GM18499 (cell line): ENCODE data around the gene NALCN.

Experiments used
- ATAC-seq: cut with Tn5 transposase; IDR thresholded peaks from one replicate; pipeline ENCODE4 v1.9.1; 2021; ENCODE audit warnings: moderate number of reproducible peaks; ENCODE audit not compliant: insufficient read depth, unreplicated experiment

The NALCN gene

DNA sequence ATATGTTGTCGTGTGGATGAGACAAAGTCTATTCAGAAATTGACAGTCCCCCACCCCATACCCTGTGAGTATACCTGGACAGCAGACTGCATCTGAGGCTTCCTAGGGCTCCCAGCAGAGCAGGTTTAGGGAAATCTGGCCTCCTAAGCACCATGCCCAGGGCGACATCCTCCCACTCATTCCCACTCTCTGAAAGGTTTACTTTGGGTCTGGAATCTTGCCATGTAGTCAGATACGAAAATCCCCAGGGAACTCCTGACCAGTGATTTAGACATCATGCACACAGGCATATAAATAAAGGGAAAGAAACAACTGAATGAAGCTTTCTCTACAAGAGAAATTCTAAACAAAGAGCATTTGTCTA, 717 bp upstream of the NALCN start:
- ATAC-seq, result no peak

DNA sequence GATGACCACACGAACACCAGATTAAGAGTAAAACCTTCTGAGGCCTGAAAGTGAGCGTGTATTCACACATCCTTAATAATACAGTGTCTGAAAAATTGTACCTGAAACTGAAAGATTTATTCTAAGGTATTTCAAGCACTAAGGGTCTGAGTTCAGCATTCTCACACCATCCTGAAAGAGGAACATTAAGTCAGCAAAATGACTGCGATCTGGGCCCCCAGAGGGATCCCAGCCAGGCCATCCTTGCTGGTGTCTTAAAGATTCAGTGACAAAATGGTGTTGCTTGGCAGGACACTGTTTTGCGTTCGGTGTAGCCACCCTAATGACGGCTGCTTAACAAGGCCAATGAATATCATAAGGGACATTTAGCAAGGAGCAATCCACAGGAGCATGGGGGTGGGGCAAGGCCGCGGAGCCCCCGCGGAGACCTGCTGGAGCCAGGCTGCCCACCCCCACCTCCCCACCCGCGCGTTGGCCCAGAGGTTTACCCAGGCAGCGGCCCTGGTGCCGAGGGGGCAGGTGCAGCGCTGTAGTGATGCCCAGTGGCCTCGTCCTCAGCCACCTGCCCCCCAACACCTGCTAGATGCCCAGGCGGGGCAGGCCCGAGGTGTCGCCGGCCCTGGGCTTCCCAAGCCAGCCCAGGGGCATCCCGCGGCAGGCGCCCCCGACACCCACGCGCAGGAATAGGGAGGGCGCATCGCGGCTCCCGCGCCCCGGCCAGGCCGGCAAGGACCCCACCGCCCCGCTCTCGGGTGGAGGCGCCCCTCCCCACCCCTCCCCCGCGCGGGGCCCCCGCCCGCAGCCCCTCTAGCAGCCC, 742 bp downstream of the NALCN start:
- ATAC-seq, result no peak

GRCh38 chr13:101412076-101412475, 4.2 kb downstream of the NALCN start:
- no peak for ATAC-seq

DNA sequence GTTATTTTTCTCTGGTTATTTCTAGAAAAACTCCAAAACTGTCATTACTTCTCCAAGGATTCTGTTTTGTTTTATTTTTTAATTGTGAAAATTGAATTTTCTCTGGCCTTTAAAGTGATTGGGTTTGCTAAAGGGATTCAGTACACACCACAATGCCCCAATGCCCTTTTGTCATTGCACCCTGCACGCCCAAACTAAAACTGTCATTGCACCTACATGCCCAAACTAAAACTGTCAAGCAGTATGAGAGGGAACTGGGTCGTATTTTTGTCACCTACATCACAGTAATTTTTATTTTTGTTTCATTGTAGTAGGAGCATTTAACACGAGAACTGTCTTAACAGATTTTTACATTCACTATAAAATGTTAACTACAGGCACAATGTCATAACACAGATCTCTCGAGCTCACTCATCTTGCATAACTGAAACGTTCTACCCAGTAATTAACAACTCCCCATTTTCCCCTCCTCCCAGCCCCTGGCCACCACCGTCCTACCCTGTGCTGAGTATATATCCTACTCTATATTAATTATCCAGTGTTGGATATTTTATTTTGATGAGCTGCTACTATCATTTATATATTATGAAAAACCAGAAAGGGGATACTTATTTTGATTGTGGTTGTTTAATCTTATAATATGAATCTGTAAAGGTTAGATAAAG, 7.2 kb downstream of the NALCN start:
- ATAC-seq, result no peak

DNA sequence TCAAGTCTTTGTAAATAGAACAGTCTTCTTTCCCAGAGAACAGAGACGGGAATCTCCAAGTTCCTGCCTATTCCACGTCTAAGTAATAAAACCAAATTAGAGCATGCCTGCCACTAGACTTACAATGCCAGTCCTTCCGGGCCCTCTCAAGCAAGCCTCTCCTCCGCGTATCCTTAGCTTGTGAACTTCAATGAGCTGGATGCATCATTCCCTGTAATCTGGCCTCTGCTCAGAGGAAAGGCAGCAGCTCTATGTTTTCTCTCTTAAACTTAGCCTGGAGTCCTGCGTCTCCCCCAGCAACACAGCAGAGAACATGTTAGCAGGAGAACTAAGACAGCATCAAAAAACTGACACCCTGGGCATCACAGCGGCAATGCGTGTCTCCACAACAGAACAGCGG, 8.2 kb downstream of the NALCN start:
- ATAC-seq, result no peak

- no peak for ATAC-seq
Measured at GRCh38 chr13:101406791-101407190, 9.5 kb downstream of the NALCN start.

GRCh38 chr13:101401196-101401595, 15.1 kb downstream of the NALCN start:
- ATAC-seq, result no peak

DNA sequence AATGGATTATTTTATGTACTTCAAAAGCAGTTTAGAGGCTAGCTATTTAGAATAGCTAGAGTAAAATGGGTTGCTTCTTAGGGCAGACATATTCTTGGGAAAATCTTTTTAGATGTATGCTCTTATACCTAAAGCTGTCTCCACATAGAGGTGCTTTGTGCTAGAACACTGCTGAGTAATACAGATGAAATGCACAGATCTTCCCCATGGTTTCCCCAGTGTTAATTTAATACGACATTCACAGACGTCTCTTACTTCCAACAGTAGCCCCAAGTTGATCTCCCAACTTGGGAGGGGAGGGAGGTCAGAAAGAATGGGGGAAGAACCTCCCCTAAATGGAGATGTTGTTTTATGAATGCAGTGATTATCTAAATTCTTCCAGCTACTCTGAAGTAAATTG, 16.9 kb downstream of the NALCN start:
- ATAC-seq, result no peak

GRCh38 chr13:101398920-101399319, 17.4 kb downstream of the NALCN start:
- no peak for ATAC-seq

DNA sequence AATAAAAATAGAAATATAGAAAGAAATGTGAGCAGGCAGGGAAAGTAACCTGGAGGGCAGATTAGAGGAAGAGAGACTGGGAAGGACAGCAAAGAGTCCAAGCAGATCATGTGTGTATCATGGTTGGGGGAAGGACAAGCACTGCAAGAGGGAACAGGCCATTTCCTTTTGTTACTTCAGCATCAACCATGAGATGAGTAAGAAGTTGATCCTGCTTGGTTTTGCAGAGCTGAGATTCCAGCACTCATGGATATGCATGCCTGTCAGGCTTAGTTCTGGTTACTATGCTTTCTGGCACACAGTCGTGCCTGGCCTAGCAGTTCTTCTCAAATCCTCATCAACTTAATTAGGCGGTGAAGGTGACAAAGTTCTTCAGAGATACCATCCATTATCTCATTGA, 18.1 kb downstream of the NALCN start:
- no peak for ATAC-seq

DNA sequence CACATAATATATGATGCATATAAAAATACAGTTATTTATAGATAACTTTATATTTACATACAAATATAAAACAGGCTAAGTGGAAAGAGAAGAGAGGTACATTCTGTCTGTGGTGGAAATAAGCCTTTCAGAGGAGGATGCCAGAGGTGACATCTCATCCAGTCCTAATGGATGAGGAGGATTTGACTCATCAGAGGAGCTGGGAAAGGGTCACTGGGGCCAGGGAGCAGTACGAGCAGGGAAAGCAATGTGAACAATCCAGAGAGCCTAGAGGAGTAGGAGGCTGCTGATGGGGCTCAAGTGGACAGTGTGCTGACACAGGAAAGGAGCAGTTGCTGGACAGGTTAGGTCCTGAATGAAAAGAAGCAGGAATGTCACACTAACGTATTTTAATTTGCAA, 18.6 kb downstream of the NALCN start:
- ATAC-seq, result no peak

GRCh38 chr13:101394605-101395004, 21.7 kb downstream of the NALCN start:
- no peak for ATAC-seq

GRCh38 chr13:101393140-101393539, 23.2 kb downstream of the NALCN start:
- no peak for ATAC-seq

DNA sequence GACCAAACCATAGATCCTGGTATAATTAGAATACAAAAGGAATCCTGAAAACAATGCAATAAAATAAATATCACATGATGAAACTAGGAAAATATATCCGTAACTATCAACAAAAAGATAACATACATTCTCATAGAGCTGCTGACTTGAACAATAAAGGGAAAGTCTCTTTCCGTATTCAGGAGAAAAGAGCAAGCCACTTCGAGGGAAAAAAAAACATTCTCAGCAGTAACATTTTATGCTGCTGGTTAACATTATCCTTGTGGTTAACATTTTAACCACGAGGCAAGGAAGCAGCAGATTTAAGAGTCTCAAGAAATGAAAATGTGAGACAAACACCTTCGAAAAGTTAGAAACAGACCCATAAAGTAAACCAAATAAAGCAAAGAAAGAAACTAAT, 25.8 kb downstream of the NALCN start:
- no peak for ATAC-seq

DNA sequence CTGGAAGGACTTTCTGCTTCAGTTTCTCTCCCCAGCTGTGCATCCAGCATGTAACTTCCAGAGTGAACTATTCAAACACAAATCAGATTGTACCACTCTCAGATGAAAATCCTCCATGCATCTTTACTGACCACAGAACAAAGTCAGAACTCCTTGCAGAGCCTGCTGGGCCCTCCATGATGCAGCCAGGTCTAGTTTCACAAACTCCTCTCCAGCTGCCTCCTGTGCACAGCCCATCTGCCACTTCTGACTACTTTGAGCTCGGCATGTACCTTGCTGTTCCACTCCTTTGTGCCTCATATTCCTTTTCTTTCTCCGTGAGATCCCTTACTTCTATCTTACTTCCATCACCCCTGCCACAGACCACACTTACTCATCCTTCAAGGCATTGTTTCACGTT, 31.4 kb downstream of the NALCN start:
- ATAC-seq, result no peak

DNA sequence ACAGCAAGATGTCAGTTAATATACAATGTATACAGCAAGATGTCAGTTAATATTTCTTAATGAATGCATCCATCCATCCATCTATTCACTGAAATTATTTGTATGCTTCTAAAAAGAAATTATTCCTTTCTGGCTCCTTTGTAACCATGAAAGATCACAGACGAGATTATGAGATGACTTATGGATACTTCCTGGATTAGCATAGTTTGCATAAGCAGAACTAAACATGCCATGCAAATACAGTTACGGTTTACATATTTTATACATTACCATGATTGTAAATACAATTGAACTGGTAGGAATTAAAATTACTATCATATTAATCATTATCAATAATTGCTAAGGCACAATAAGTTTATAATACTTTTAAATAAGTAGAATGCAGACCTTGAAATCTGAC, 32.7 kb downstream of the NALCN start:
- no peak for ATAC-seq

DNA sequence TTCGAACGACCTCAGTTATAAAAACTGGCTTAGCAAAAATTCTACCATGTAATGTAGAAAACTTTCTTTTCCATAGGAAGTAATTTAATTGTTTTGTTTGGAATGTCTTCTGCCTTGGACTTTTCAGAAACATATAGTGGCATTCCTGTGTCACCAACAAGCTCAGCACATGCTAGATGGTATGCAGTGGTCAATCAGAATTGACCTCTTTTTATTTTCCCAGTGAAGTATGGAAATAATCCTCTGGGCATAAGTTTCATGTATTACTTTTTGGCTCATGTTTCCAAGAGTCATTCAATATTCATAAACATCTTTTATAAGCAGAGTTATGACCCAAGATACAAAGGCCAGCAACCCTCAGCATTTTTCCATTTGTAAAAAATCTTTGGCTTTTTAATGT, 33.6 kb downstream of the NALCN start:
- no peak for ATAC-seq

DNA sequence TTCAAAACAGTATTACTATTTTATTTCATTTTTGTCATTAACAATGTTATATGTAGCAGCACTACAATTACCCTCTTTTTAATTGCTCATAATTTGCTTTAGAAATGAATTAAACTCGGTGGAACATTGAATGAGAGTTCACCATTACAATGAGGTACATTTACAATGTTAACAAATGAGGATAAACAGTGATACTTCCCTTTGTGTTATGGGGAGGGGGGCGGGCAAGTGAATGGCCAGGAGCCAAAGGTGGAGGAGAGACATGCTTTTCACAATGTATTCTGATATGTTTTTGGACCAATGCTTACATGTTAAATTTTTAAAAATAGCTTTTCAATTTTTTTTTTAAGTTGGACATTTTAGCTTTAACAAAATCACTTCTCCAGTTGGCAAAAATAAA, 34.2 kb downstream of the NALCN start:
- ATAC-seq, result no peak

GRCh38 chr13:101360525-101360924, 55.8 kb downstream of the NALCN start:
- ATAC-seq, result no peak

- no peak for ATAC-seq
Measured at GRCh38 chr13:101354895-101355294, 61.4 kb downstream of the NALCN start.

DNA sequence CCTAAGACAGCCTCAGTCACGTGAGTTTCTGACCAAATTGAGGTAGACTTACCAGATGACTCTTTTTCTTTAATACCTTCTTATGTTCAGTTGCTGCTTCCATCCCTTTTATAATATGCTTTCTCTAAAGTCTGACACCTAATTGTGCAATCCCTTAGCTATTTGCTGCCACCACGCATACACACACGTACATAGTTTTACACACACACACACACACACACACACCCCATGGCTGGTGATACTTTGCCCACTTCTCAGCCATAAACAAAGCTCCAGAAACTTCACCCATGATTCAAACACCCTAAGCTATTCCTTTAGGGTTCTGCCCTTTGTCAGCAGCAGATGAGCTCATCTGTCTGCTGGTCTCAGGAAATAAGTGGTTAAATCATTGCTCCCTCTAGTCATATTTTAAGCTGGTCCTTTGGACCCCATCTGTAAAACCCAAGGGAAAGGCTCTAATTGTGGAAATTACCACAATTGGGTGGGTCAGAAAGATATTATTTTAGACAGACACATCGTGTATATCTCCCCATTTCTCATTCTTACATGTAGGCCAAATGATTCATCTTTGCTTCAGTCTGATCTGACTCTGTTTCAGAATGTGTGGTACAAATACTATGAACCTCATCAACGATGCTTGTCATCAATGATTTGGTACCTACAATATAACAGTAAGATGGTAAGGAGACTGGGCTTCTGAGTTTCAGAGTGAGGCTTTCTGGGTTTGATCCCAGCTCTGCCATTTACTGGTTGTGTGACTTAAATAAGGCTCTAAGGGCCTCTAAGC, 69.2 kb downstream of the NALCN start:
- no peak for ATAC-seq
